Natural killer cell treated with Interleukin-12 subunit alpha and Interleukin-12 subunit beta and Interleukin-15 and Interleukin-18, amount 100 ng/mL, for 72 hours (primary cell): ENCODE results near the gene GRID2. TPM values are rescaled to one million over a fixed set of nuclear protein-coding genes. Genes with fewer than 3 reads are reported as not detected.

ENCODE experiments used
- ATAC-seq, 2 donors: fragments of 150-1000 bp; cut with Tn5 transposase in 1 of 2; sonication (Bioruptor Pico), chemical (Tn5 transposase) in 1 of 2; 2 replicates each; pipeline ENCODE4 v1.10.0; 2021
- DNase-seq: peaks from one replicate; pipeline ENCODE4 v3.0.0; 2022; ENCODE audit warnings: low spot score
- H3K27ac Mint-ChIP-seq, 2 donors: 1 replicate in 1 of 2; 2 replicates in 1 of 2; pipeline ENCODE4 v1.8.0; 2022; ENCODE audit warnings: mixed read lengths in 2 of 2, mild to moderate bottlenecking in 1 of 2, moderate library complexity in 1 of 2
- H3K27me3 Mint-ChIP-seq, 2 donors: 1 replicate in 1 of 2; 2 replicates in 1 of 2; pipeline ENCODE4 v1.8.0; 2022; ENCODE audit warnings: mixed read lengths in 2 of 2
- H3K36me3 Mint-ChIP-seq: one replicate; pipeline ENCODE4 v1.8.0; 2022; ENCODE audit warnings: mixed read lengths
- H3K4me1 Mint-ChIP-seq, 2 donors: 1 replicate in 1 of 2; 2 replicates in 1 of 2; pipeline ENCODE4 v1.8.0; 2022; ENCODE audit warnings: low read depth in 2 of 2, mixed read lengths in 2 of 2, mild to moderate bottlenecking in 1 of 2
- H3K4me3 Mint-ChIP-seq: one replicate; pipeline ENCODE4 v1.8.0; 2022; ENCODE audit warnings: mixed read lengths
- H3K9me3 Mint-ChIP-seq: 2 replicates; pipeline ENCODE4 v1.8.0; 2022; ENCODE audit warnings: mixed read lengths
- total RNA-seq, 2 donors: library from RNA; stranded (reverse); gene quantifications; one replicate each; pipeline ENCODE4 v1.2.3, GENCODE V29; 2022

Gene GRID2
- total RNA-seq, 2 donors from 2014 or later: not detected

- Mint-ChIP-seq H3K4me1 (no peaks in the 10 kb centered on the region), H3K36me3 (peaks cover 4% of the 10 kb centered on the region), H3K27me3 (no peaks in the 10 kb centered on the region), H3K27ac (no peak overlapping the region), H3K4me3 (no peak overlapping the region), H3K9me3 (peaks cover 14% of the 10 kb centered on the region)
- ATAC-seq (no peak), DNase-seq (no peak)
Measured at GRCh38 chr4:93384241-93384640, 1080.5 kb downstream of the GRID2 start.

- H3K9me3 Mint-ChIP-seq: peaks cover 14% of the 10 kb centered on the region
- no peak for ATAC-seq
- no peaks in the 10 kb centered on the region for H3K4me1 Mint-ChIP-seq
- peaks cover 4% of the 10 kb centered on the region for H3K36me3 Mint-ChIP-seq
- DNase-seq: no peak
- no peaks in the 10 kb centered on the region for H3K27me3 Mint-ChIP-seq
- no peak overlapping the region for H3K27ac Mint-ChIP-seq
- H3K4me3 Mint-ChIP-seq: no peak overlapping the region
Measured at GRCh38 chr4:93384887-93385286, 1081.1 kb downstream of the GRID2 start.

- ATAC-seq (no peak), DNase-seq (no peak)
- H3K9me3 Mint-ChIP-seq: peaks cover 4% of the 10 kb centered on the region
- H3K27me3 Mint-ChIP-seq: no peaks in the 10 kb centered on the region
- no peak overlapping the region for H3K27ac Mint-ChIP-seq
- H3K4me1 Mint-ChIP-seq: no peaks in the 10 kb centered on the region
- H3K36me3 Mint-ChIP-seq: no peaks in the 10 kb centered on the region
- H3K4me3 Mint-ChIP-seq: no peak overlapping the region
Measured at GRCh38 chr4:93394545-93395081, 1090.8 kb downstream of the GRID2 start.

GRCh38 chr4:93396272-93396671, 1092.5 kb downstream of the GRID2 start:
- no peaks in the 10 kb centered on the region for H3K4me1 Mint-ChIP-seq
- H3K9me3 Mint-ChIP-seq: peaks cover 4% of the 10 kb centered on the region
- no peaks in the 10 kb centered on the region for H3K27me3 Mint-ChIP-seq
- H3K4me3 Mint-ChIP-seq: no peak overlapping the region
- ATAC-seq (no peak), DNase-seq (no peak)
- no peak overlapping the region for H3K27ac Mint-ChIP-seq
- H3K36me3 Mint-ChIP-seq: no peaks in the 10 kb centered on the region

- Mint-ChIP-seq H3K27me3 (no peaks in the 10 kb centered on the region), H3K36me3 (no peaks in the 10 kb centered on the region), H3K9me3 (peaks cover 10% of the 10 kb centered on the region), H3K4me3 (no peak overlapping the region), H3K27ac (no peak overlapping the region), H3K4me1 (no peaks in the 10 kb centered on the region)
- DNase-seq (no peak), ATAC-seq (no peak)
Measured at GRCh38 chr4:93403571-93403970, 1099.8 kb downstream of the GRID2 start.

GRCh38 chr4:93407493-93408275, 1103.9 kb downstream of the GRID2 start:
- Mint-ChIP-seq H3K27me3 (no peaks in the 10 kb centered on the region), H3K4me3 (no peak overlapping the region), H3K36me3 (no peaks in the 10 kb centered on the region), H3K27ac (no peak overlapping the region), H3K4me1 (no peaks in the 10 kb centered on the region), H3K9me3 (peaks cover 17% of the 10 kb centered on the region)
- DNase-seq (no peak), ATAC-seq (no peak)

GRCh38 chr4:93409035-93409434, 1105.3 kb downstream of the GRID2 start:
- Mint-ChIP-seq H3K27ac (no peak overlapping the region), H3K4me1 (no peaks in the 10 kb centered on the region), H3K4me3 (no peak overlapping the region), H3K27me3 (no peaks in the 10 kb centered on the region), H3K36me3 (no peaks in the 10 kb centered on the region), H3K9me3 (peaks cover 13% of the 10 kb centered on the region)
- DNase-seq: no peak
- no peak for ATAC-seq

- H3K4me3 Mint-ChIP-seq: no peak overlapping the region
- no peak overlapping the region for H3K27ac Mint-ChIP-seq
- H3K36me3 Mint-ChIP-seq: no peaks in the 10 kb centered on the region
- H3K27me3 Mint-ChIP-seq: no peaks in the 10 kb centered on the region
- DNase-seq: no peak
- no peak for ATAC-seq
- no peaks in the 10 kb centered on the region for H3K4me1 Mint-ChIP-seq
- H3K9me3 Mint-ChIP-seq: peaks cover 27% of the 10 kb centered on the region
Measured at GRCh38 chr4:93414041-93414550, 1110.3 kb downstream of the GRID2 start.

- H3K9me3 Mint-ChIP-seq: peaks cover 20% of the 10 kb centered on the region
Measured at GRCh38 chr4:93416344-93417128, 1112.8 kb downstream of the GRID2 start.

GRCh38 chr4:93431371-93431770, 1127.6 kb downstream of the GRID2 start:
- Mint-ChIP-seq H3K36me3 (peaks cover 4% of the 10 kb centered on the region), H3K27ac (no peak overlapping the region), H3K4me1 (no peaks in the 10 kb centered on the region), H3K4me3 (no peak overlapping the region), H3K9me3 (peaks cover 17% of the 10 kb centered on the region), H3K27me3 (no peaks in the 10 kb centered on the region)
- ATAC-seq (no peak), DNase-seq (no peak)

More at GRCh38 chr4:93416344-93417128, 1112.8 kb downstream of the GRID2 start:
- DNase-seq (no peak), ATAC-seq (no peak)
- no peaks in the 10 kb centered on the region for H3K27me3 Mint-ChIP-seq
- no peaks in the 10 kb centered on the region for H3K36me3 Mint-ChIP-seq
- no peak overlapping the region for H3K4me3 Mint-ChIP-seq
- H3K27ac Mint-ChIP-seq: no peak overlapping the region
- no peaks in the 10 kb centered on the region for H3K4me1 Mint-ChIP-seq

- ATAC-seq: no peak
- Mint-ChIP-seq H3K27me3 (no peaks in the 10 kb centered on the region), H3K27ac (no peak overlapping the region), H3K9me3 (peaks cover 18% of the 10 kb centered on the region), H3K4me1 (no peaks in the 10 kb centered on the region), H3K36me3 (peaks cover 4% of the 10 kb centered on the region), H3K4me3 (no peak overlapping the region)
- DNase-seq: no peak
Measured at GRCh38 chr4:93433840-93434239, 1130.1 kb downstream of the GRID2 start.

GRCh38 chr4:93436000-93436626, 1132.3 kb downstream of the GRID2 start:
- peaks cover 32% of the 10 kb centered on the region for H3K9me3 Mint-ChIP-seq

GRCh38 chr4:93437991-93438390, 1134.2 kb downstream of the GRID2 start:
- H3K27ac Mint-ChIP-seq: no peak overlapping the region

More at GRCh38 chr4:93436000-93436626, 1132.3 kb downstream of the GRID2 start:
- H3K36me3 Mint-ChIP-seq: peaks cover 16% of the 10 kb centered on the region
- no peaks in the 10 kb centered on the region for H3K4me1 Mint-ChIP-seq
- no peak overlapping the region for H3K4me3 Mint-ChIP-seq
- H3K27me3 Mint-ChIP-seq: no peaks in the 10 kb centered on the region
- H3K27ac Mint-ChIP-seq: no peak overlapping the region
- ATAC-seq: no peak
- no peak for DNase-seq

More at GRCh38 chr4:93437991-93438390, 1134.2 kb downstream of the GRID2 start:
- H3K27me3 Mint-ChIP-seq: no peaks in the 10 kb centered on the region
- H3K9me3 Mint-ChIP-seq: peaks cover 32% of the 10 kb centered on the region
- H3K4me1 Mint-ChIP-seq: no peaks in the 10 kb centered on the region
- no peak for ATAC-seq
- DNase-seq: no peak
- peaks cover 16% of the 10 kb centered on the region for H3K36me3 Mint-ChIP-seq
- no peak overlapping the region for H3K4me3 Mint-ChIP-seq
